ENCODE measurements around the gene HERC3.
A peak's percentile ranks its signal among the peaks of the same experiment; 100 is the strongest.

DNA sequence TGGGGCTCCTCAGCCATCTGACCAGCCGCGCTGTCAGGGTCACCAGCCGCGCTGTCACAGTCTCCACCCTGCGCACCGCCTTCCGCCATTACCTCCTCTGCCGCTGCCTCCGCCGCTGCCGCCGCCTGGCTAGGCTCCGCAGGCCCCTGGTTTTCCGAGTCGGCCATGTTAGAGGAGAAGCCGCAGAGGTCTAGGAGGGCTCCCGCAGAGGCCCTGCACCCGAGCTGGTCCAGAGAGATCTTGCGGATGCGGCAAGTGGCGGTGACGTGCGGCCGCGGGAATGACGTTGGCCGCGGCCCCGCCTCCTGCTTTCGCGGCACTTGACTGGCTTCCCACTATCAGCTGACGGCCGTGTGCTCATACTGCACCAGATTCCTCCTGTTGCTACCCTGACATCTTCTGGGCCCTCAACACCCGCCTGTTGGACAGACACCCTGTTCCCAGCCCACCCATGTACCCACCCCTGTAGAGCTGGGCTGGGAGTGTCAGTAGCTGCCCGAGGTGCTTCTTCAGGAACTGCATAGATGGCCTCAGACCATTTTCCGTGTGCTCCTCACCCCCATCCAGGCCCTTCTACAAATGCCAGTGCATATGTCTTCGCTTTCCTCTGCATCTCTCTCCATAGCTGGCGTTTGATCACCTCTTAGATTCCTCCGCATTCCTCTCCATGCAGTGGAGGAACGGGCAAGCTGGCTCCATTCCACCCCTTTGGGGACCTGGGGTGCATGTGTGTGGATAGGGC is 105.5 kb downstream of the HERC3 start, which contains the start of gene NAP1L5:
- TF ChIP-seq POLR2AphosphoS5 (IDR thresholded peaks at IDR 0.05; ENCODE audit: low read depth) (0 out of 2 replicates have a peak, but pooled peaks have one; percentile 20), GABPA (IDR thresholded peaks at IDR 0.05; ENCODE audit: low read depth) (no peak), SPI1 (IDR thresholded peaks at IDR 0.05; ENCODE audit: borderline replicate concordance, low read depth) (no peak)
- TF ChIP-seq, protein P1, sequence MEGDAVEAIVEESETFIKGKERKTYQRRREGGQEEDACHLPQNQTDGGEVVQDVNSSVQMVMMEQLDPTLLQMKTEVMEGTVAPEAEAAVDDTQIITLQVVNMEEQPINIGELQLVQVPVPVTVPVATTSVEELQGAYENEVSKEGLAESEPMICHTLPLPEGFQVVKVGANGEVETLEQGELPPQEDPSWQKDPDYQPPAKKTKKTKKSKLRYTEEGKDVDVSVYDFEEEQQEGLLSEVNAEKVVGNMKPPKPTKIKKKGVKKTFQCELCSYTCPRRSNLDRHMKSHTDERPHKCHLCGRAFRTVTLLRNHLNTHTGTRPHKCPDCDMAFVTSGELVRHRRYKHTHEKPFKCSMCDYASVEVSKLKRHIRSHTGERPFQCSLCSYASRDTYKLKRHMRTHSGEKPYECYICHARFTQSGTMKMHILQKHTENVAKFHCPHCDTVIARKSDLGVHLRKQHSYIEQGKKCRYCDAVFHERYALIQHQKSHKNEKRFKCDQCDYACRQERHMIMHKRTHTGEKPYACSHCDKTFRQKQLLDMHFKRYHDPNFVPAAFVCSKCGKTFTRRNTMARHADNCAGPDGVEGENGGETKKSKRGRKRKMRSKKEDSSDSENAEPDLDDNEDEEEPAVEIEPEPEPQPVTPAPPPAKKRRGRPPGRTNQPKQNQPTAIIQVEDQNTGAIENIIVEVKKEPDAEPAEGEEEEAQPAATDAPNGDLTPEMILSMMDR (IDR thresholded peaks at IDR 0.05; ENCODE audit: insufficient read depth, low read length): no peak
- TF ChIP-seq, protein P2, sequence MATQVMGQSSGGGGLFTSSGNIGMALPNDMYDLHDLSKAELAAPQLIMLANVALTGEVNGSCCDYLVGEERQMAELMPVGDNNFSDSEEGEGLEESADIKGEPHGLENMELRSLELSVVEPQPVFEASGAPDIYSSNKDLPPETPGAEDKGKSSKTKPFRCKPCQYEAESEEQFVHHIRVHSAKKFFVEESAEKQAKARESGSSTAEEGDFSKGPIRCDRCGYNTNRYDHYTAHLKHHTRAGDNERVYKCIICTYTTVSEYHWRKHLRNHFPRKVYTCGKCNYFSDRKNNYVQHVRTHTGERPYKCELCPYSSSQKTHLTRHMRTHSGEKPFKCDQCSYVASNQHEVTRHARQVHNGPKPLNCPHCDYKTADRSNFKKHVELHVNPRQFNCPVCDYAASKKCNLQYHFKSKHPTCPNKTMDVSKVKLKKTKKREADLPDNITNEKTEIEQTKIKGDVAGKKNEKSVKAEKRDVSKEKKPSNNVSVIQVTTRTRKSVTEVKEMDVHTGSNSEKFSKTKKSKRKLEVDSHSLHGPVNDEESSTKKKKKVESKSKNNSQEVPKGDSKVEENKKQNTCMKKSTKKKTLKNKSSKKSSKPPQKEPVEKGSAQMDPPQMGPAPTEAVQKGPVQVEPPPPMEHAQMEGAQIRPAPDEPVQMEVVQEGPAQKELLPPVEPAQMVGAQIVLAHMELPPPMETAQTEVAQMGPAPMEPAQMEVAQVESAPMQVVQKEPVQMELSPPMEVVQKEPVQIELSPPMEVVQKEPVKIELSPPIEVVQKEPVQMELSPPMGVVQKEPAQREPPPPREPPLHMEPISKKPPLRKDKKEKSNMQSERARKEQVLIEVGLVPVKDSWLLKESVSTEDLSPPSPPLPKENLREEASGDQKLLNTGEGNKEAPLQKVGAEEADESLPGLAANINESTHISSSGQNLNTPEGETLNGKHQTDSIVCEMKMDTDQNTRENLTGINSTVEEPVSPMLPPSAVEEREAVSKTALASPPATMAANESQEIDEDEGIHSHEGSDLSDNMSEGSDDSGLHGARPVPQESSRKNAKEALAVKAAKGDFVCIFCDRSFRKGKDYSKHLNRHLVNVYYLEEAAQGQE (IDR thresholded peaks at IDR 0.05; ENCODE audit: insufficient replicate concordance, low read depth): no peak

Data from HL-60 (cell line).